T follicular helper cell (primary cell): ENCODE results near the gene LYPLA2.

ENCODE experiments used
- DNase-seq: peaks from one replicate; pipeline ENCODE4 v3.0.0-alpha.2; 2020; ENCODE audit warnings: low read depth

The LYPLA2 gene

DNA sequence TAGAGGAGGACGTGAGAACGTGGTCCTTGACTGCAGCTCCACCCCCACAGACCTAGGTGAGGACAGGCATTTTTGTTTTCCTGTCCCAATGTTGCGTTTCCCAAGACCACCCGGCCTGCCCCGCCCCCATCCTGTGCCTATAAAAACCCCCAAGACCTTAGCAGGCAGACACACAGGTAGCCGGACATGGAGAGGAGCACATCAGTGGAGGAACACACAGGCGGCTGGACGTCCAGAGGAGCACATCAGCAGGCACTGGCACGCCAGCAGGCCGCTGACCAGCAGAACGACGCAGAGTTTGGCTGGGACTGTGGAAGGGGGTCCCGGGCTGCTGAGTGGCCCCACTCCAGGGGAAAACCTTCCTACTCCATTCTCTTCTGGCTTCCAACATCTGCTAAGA lies 47.0 kb downstream of the LYPLA2 start:
- DNase-seq = no peak

DNA sequence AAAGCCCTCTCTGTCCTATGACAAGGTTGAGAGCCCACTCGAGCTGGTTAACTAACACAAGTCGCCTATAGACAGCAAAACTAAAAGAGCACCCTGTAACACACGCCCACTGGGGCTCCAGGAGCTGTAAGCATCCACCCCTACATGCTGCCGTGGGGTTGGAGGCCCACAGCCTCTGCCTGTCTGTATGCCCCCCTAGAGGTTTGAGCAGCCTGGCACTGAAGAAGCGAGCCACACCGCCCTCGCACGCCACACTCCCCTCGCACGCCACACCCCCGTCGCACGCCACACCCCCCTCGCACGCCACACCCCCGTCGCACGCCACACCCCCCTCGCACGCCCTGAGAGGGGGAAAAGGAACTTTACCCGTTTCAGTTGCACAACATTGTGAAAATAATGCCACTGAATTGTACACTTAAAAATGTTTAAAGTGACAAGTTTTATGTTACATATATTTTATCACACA lies 47.5 kb downstream of the LYPLA2 start:
- peak; percentile 63 for DNase-seq

DNA sequence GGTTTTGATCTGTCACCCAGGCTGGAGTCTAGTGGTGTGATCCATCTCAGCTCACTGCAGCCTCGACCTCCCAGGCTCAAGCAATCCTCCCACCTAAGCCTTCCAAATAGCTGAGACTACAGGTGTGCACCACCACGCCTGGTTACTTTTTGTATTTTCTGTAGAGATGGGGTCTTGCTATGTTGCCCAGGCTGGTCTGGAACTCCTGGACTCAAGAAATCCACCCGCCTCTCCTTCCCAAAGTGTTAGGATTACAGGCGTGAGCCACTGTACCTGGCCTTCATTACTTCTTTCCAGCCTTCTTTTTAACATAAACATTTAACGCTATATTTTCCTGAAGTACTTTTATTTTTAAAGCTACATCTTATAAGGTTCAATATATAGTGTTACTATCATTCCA lies 52.7 kb downstream of the LYPLA2 start:
- DNase-seq = no peak
